GM19324 (cell line): Measurements from ENCODE around the gene NDUFS4.
"Not testable (repeated sequence)": the region's sequence is repeated elsewhere in the genome, so short reads cannot be mapped to it uniquely, and the experiment has no call there.

Experiments used
- ATAC-seq: cut with Tn5 transposase; IDR thresholded peaks from one replicate; pipeline ENCODE4 v1.9.1; 2021; ENCODE audit warnings: mild to moderate bottlenecking, moderate library complexity; ENCODE audit not compliant: unreplicated experiment, low FRiP score

Gene NDUFS4

DNA sequence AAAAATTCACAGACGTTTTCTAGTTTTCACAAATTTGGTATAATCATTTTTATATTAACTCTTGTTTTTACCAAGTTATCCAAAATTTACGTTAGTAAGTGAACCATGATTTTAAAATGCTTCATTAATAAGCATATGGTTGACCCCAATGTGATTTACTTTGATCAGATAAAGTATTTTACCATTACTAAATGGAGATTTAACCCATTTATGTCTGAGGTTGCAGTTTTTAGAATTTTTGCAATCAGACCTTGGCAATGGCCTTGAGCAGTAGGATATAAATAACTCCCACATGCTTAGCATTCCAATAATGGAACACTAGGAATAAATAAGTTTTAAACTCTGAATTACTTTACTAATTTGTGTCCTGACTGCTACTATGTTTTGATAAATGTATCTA, 84.6 kb downstream of the NDUFS4 start:
- ATAC-seq, result no peak

DNA sequence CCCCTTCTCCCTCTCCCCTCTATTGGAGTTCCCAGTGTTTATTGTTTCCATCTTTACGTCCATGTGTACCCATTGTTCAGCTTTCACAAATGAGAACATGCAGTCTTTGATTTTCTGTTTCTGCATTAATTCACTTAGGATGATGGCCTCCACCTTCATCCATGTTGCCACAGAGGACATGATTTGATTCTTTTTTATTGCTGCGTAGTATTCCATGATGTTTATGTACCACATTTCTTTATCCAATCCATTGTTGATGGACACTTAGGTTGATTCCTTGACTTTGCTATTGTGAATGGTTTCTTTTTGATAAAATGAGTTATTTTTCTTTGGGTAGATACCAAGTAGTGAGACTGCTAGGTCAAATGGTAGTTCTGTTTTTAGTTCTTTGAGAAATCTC, 88.9 kb downstream of the NDUFS4 start:
- no peak for ATAC-seq

DNA sequence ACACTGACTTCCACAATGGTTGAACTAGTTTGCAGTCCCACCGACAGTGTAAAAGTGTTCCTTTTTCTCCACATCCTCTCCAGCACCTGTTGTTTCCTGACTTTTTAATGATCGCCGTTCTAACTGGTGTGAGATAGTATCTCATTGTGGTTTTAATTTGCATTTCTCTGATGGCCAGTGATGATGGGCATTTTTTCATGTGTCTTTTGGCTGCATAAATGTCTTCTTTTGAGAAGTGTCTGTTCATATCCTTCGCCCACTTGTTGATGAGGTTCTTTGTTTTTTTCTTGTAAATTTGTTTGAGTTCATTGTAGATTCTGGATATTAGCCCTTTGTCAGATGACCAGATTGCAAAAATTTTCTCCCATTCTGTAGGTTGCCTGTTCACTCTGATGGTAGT, 100.1 kb downstream of the NDUFS4 start:
- not testable (repeated sequence) for ATAC-seq

DNA sequence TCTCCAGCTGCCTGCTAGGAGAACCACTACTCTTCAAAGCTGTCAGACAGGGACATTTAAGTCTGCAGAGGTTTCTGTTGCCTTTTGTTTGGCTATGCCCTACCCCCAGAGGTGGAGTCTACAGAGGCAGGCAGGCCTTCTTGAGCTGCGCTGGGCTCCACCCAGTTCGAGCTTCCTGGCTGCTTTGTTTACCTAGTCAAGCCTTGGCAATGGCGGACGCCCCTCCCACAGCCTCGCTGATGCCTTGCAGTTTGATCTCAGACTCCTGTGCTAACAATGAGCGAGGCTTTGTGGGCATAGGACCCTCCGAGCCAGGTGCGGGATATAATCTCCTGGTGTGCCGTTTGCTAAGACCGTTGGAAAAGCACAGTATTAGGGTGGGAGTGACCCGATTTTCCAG, 104.9 kb downstream of the NDUFS4 start:
- not testable (repeated sequence) for ATAC-seq

DNA sequence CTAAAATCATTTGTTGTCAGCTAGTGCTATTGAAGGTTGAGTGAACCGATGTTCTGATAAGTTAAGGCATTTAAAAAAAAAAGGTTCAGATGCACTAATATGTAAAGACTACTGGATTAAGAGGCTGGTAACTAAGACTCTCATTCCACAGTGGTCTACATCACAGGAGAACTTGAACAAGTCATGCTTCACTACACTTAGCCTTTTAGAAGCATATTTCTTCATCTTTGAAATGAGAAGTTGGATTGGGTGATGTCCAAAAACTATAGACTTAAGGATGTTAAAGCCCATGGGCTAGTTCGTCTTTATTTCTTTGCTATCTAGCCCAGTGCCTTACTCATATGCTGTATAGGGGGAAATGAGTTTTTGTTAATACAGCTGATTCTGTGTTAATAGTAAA, 107.2 kb downstream of the NDUFS4 start:
- ATAC-seq, result no peak

DNA sequence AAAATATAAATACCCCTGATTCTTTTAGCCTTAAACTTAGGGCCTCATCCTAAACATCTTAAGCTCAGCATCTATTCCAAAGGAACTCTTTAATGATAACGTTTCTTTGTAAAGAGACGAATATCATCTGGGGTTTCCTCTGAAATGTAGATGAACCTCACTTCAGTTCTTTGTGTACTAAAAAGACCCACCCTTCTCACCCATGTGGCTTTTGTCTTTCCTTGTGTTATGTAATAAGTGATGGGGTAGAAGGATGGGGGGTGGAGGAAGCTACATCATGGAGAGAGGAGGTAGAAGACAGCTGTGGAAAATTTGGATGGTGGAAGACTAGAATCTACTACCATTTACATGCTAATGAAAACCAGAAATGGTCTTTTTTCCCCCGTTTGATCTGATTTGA, 111.0 kb downstream of the NDUFS4 start:
- no peak for ATAC-seq

DNA sequence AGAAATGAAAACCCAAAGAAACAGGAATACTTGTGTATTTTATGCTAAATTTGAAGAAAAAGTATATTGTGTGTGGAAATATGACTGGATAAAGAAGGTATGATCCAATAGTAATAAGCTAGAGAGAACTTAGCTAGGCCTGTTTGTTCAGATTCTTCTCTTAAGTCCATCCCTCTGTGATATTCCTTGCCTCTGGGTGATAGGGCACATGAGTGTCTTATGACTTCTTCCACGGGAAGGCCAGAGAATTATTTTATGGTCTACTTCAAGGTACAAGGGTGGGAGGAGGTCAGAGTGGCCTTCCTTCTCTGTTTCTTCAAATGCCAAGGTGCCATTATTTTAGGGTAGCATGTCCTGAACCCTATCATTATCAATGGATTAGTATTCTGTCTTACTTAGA, 113.7 kb downstream of the NDUFS4 start:
- no peak for ATAC-seq

DNA sequence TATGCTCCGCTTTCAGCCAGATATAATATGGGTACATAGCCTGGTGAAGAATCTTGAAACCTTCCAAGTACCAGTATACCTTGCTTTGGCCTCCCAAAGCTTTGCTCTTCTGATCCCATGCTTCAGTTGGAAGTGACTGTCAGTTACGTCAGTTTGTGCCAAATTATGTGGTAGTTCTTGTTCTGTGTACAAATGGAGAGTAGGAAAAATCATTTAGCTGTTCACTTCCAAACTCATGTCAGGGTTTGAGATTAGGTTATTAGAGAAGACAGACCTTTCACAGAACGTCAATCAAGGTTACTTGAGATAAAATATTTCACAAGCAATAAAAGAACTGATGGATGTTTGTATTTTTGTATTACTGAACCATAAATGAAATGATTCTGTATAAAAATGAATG, 117.2 kb downstream of the NDUFS4 start:
- no peak for ATAC-seq

DNA sequence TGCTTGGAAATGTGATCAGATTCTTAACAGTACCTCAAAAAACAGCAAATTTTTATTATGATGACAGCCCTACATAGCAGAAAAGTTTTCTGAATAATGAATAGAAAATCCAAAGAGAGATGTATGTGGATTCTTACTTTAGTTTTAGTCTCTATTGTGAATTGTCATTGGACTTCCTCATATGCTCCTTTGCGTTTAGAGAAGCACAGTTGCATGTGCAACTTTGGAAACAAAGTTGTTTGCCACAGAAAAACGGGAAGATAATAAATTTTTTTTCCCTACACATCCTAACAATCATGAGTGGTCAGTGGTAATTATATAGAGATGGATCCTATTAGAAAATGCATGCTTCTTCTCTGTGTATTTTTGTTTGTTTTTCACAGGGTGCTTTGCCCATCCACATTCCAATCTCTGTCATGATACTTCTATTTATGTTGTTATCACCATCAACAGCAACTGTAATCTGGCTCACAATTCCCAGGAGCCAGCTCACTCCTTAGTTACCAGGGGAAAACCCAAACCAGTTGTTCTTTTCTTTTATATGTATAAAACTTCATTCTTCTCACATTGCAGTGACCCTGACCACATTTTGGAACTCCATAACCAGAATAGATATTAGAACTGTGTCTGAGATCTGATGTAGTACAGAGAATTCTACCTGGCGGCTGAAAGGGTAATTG, 118.7 kb downstream of the NDUFS4 start:
- no peak for ATAC-seq

DNA sequence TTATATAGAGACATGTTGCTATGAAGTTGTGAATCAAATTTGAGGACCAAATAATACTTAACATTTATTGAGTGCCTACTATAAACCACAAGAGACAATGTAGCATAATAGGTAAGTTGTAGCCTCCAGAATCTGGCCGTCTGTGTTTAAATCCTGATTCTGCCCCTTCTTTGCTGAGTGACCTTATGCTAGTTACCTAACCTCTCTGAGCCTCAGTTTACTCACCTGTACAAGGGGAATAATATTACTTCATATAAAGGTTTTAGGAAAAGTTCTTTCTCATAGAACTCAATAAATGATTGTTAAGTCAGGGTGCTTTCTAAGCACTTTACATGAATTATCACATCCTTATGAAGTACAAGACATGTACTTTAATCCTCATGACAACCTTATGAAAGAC, 120.6 kb downstream of the NDUFS4 start:
- ATAC-seq, result no peak

DNA sequence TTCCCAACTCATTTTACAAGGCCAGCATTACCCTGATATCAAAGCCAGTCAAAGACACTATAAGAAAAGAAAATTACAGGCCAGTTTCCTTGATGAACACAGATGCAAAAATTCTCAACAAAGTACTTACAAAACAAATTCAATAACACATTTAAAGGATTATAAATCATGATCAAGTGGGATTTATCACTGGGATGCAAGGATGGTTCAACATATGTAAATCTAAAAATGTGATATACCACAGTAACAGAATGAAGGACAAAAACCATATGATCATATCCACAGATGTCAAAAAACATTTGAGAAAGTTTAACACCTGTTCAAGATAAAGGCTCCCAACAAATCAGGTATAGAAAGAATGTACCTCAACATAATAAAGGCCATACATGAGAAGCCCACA, 130.6 kb downstream of the NDUFS4 start:
- no peak for ATAC-seq

DNA sequence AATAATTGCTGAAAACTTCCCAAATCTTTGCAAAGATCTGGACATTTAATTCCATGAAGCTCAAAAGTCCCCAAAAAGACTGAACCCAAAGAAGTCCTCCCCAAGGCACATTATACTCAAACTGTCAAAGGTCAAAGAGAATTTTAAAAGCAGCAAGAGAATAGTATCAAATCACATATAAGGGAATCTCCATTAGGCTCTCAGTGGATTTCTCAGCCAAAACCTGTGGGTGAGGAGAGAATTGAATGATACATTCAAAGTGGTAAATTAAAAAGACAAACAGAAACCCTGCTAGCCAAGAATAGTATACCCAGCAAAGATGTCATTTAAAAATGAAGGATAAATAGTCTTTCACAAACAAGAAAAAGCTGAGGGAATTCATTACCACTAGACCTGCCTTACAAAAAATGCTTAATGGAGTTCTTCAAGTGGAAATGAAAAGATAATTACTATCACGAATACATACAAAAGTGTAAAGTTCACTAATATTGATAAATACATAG, 134.1 kb downstream of the NDUFS4 start:
- no peak for ATAC-seq

DNA sequence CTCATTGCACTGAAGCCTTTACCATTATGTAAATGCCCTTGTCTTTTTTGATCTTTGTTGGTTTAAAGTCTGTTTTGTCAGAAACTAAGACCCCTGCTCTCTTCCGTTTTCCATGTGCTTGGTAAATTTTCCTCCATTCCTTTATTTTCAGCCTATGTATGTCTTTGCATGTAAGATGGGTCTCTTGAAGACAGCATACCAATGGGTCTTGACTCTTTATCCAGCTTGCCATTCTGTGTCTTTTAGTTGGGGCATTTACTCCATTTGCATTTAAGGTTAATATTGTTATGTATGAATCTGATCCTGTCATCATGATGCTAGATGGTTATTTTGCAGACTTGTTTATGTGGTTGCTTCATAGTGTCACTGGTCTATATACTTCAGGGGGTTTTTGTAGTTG, 150.0 kb downstream of the NDUFS4 start:
- ATAC-seq, result not testable (repeated sequence)

DNA sequence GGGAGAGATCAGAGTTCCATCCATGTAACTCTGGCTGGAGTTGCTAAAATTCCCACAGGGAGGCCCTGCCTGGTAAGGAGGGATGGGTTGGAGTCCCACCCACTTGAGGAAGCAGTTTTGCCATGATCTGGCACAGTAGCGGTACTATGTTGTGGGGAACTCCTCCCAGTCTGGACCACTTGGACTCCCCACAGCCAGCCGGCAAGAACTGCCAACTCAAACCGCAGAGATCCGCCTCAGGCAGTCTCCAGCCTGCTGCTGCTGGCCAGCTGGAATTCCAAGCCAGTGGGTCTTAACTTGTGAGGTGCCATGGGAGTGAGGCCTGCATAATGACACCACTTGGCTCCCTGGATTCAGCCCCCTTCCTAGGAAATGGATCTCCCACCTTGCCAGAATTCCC, 151.9 kb downstream of the NDUFS4 start:
- ATAC-seq, result no peak

DNA sequence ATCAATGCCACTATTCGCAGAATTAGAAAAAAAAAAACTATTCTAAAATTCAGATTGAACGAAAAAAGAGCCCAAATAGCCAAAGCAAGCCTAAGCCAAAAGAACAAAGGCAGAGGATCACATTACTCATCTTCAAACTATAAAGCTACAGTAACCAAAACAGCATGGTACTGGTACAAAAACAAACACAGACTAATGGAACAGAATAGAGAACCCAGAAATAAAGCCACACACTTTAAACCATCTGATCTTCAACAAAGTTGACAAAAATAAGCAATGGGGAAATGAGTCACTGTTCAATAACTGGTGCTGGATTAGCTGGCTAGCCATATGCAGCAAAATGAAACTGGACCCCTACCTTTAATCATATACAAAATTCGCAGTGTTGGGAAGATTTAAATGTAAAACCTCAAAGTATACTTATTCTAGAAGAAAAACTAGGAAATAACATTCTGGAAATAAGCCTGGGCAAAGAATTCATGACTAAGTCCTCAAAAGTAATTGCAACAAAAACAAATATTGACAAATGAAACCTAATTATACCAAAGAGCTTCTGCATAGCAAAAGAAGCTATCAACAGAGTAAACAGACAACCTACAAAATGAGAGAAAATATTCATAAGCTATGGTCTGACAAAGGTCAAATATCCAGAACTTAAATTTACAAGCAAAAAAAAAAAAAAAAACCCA, 153.7 kb downstream of the NDUFS4 start:
- ATAC-seq, result no peak

DNA sequence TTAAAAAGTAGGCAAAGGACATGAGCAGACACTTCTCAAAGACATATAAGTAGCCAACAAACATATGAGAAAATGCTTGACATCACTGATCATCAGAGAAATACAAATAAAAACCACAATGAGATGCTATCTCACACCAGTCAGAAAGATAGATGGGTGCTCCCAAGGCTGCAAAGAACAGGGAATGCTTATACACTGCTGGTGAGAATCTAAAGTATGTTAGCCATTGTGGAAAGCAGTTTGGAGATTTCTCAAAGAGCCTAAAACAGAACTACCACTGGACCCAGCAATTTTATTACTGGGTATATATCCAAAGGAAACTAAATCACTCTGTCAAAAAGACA, 154.2 kb downstream of the NDUFS4 start:
- no peak for ATAC-seq

DNA sequence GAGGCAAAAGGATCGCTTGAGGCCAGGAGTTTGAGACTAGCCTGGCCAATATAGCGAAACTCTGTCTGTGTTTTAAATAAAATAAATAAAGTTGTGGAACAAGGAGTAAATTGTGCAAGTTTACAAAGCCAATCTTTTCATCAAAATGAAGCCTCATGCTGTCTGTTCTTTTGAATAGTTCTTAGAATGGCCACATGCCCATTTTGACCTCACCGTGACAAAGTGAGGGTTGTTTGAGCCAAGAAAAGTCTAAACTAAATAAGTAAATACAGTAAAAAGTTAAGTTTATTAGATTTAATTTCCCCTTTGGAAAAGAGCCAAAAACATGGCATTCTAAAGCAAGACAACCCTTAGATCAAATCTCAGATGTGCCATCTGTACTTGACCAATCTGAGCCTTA, 165.7 kb downstream of the NDUFS4 start:
- ATAC-seq, result no peak

DNA sequence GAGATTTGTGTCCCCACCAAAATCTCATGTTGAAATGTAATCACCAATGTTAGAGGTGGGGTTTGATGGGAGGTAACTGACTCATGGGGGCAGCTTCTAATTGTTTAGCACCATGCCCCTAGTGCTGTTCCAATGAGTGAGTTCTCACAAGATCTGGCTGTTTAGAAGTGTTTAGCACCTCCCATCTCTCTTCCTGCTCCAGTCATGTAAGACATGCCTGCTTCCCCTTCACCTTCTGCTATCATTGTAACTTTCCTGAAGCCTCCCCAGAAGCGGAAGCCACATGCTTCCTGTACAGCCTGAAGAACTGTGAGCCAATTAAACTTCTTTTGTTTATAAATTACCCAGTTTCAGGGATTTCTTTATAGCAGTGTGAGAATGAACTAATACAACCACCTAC, 170.5 kb downstream of the NDUFS4 start:
- ATAC-seq, result no peak
